GM12878 (cell line): Measurements from ENCODE around the gene HBB.

ENCODE experiments used
- CBX5 ChIP-seq: sonication (generic); IDR thresholded peaks from 2 replicates; pipeline ENCODE4 v1.6.1; 2016; ENCODE audit warnings: low read depth, moderate library complexity, mild to moderate bottlenecking, inconsistent platforms
- CTCF ChIP-seq, 3 experiments: IDR thresholded peaks in 2 of 3; conservative IDR thresholded peaks in 1 of 3; 2 replicates each; pipeline ENCODE4 v1.5.1; 2011; ENCODE audit warnings: low read depth in 3 of 3, low read length in 3 of 3, mild to moderate bottlenecking in 3 of 3, control low read depth in 2 of 3, moderate library complexity in 2 of 3, inconsistent platforms in 1 of 3, mixed read lengths in 1 of 3; ENCODE audit not compliant: control insufficient read depth in 2 of 3, insufficient read depth in 1 of 3; ENCODE audit errors: extremely low read depth in 1 of 3
- CUX1 ChIP-seq: IDR thresholded peaks from 2 replicates; pipeline ENCODE4 v1.6.1; 2012; ENCODE audit warnings: improper control_type of control experiment, low read depth, low read length; ENCODE audit not compliant: insufficient replicate concordance
- ELK1 ChIP-seq: IDR thresholded peaks from 2 replicates; pipeline ENCODE4 v1.6.1; 2012; ENCODE audit warnings: low read depth, low read length, improper control_type of control experiment
- HDAC6 ChIP-seq: fragments of 200-600 bp; sonication (generic); IDR thresholded peaks from one replicate; pipeline ENCODE4 v1.8.0; 2017; ENCODE audit warnings: antibody characterized with exemption; ENCODE audit not compliant: unreplicated experiment
- MAX ChIP-seq: IDR thresholded peaks from 2 replicates; pipeline ENCODE4 v1.6.1; 2012; ENCODE audit warnings: low read depth, low read length, improper control_type of control experiment
- MXI1 ChIP-seq: fragments of 150-350 bp; IDR thresholded peaks from 2 replicates; pipeline ENCODE4 v1.6.1; 2011; ENCODE audit warnings: low read depth, mild to moderate bottlenecking, inconsistent platforms, low read length, improper control_type of control experiment
- SIX5 ChIP-seq: IDR thresholded peaks from 2 replicates; pipeline ENCODE4 v1.6.1; 2011; ENCODE audit warnings: mild to moderate bottlenecking, low read depth, low read length, moderate library complexity; ENCODE audit not compliant: severe bottlenecking
- SMARCA5 ChIP-seq: fragments of 450-650 bp; IDR thresholded peaks from 2 replicates; pipeline ENCODE4 v1.6.1; 2017; ENCODE audit warnings: mild to moderate bottlenecking

GRCh38 chr11:5198285-5198684, 28.6 kb downstream of the HBB start:
- TF ChIP-seq SMARCA5 (no peak), CTCF (IDR thresholded peaks at IDR 0.05 in 2 of 3, conservative IDR thresholded peaks at IDR 0.05 in 1 of 3; ENCODE audit: control insufficient read depth in 2 of 3, extremely low read depth in 1 of 3, insufficient read depth in 1 of 3, low read depth in 3 of 3, low read length in 3 of 3) (no peak), ELK1 (no peak), CUX1 (no peak), MAX (no peak), CBX5 (no peak), HDAC6 (no peak), MXI1 (no peak), SIX5 (no peak)
